Lower lobe of right lung (tissue), 2 donors: ENCODE data around the gene SCGB1D4. TPM values are rescaled to one million over a fixed set of nuclear protein-coding genes. Genes with fewer than 3 reads are reported as not detected.

ENCODE experiments used
- ATAC-seq, 2 donors: fragments of 200-7000 bp; cut with Tn5 transposase; one replicate each; pipeline ENCODE4 v1.9.1; 2020 to 2022; ENCODE audit warnings: mild to moderate bottlenecking in 2 of 2, moderate library complexity in 2 of 2
- DNase-seq: peaks from one replicate; pipeline ENCODE4 v3.0.0-alpha.2; 2020
- H3K27ac ChIP-seq: fragments of 200-600 bp; one replicate; pipeline ENCODE4 v1.8.0; 2022
- H3K27me3 ChIP-seq: fragments of 200-600 bp; one replicate; pipeline ENCODE4 v1.8.0; 2022; ENCODE audit warnings: low read depth
- H3K36me3 ChIP-seq: fragments of 200-600 bp; one replicate; pipeline ENCODE4 v1.8.0; 2022; ENCODE audit warnings: mild to moderate bottlenecking
- H3K4me1 ChIP-seq: fragments of 200-600 bp; one replicate; pipeline ENCODE4 v1.8.0; 2022
- H3K4me3 ChIP-seq: fragments of 200-600 bp; one replicate; pipeline ENCODE4 v1.8.0; 2022; ENCODE audit warnings: mild to moderate bottlenecking
- H3K9me3 ChIP-seq: fragments of 200-600 bp; one replicate; pipeline ENCODE4 v1.8.0; 2022
- CTCF ChIP-seq: fragments of 200-600 bp; IDR thresholded peaks from one replicate; pipeline ENCODE4 v1.8.0; 2022; ENCODE audit warnings: antibody characterized with exemption, mild to moderate bottlenecking
- intact Hi-C: fragments of 100-400 bp; cut with DNase I; formaldehyde crosslinking; loops from one replicate; pipeline ENCODE4 v1.11.0; 2022
- total RNA-seq: library from RNA; stranded (reverse); fragmentation: NEBNext Ultra II Directional; extraction: Animal tissue kit (Norgen Biotek cat#: 25700); gene quantifications from one replicate; pipeline ENCODE4 v1.2.1, GENCODE V29; 2021
- donor health status: DM: no; HTN: yes; CAD: no; lungs with severe emphysema.

The SCGB1D4 gene
- total RNA-seq, 1 donor from 2014 or later, result not detected

GRCh38 chr11:62260261-62260953 is 38.5 kb downstream of the SCGB1D4 start:
- DNase-seq (no peak), ATAC-seq (no peak)
- Histone ChIP-seq H3K4me3 (no peak overlapping the region), H3K27me3 (peaks cover 11% of the 10 kb centered on the region), H3K36me3 (no peaks in the 10 kb centered on the region), H3K4me1 (no peaks in the 10 kb centered on the region), H3K27ac (no peak overlapping the region), H3K9me3 (no peaks in the 10 kb centered on the region)
- no peak for TF ChIP-seq CTCF
- intact Hi-C loops, result no loop called here

- intact Hi-C loops, result no loop called here
- Histone ChIP-seq H3K36me3 (no peaks in the 10 kb centered on the region), H3K4me1 (no peaks in the 10 kb centered on the region), H3K4me3 (no peak overlapping the region), H3K27me3 (peaks cover 7% of the 10 kb centered on the region), H3K27ac (no peak overlapping the region), H3K9me3 (peaks cover 25% of the 10 kb centered on the region)
- ATAC-seq (no peak), DNase-seq (no peak)
- TF ChIP-seq CTCF, result no peak
These were observed 42.6 kb downstream of the SCGB1D4 start for GRCh38 chr11:62256281-62256680.

GRCh38 chr11:62253999-62254542 is 44.8 kb downstream of the SCGB1D4 start:
- H3K4me3 ChIP-seq, result no peak overlapping the region
- TF ChIP-seq CTCF, result no peak

GRCh38 chr11:62251698-62252097 is 47.2 kb downstream of the SCGB1D4 start:
- H3K36me3 ChIP-seq, result no peaks in the 10 kb centered on the region
- ATAC-seq (no peak), DNase-seq (no peak)
- H3K4me3 ChIP-seq, result no peak overlapping the region
- H3K9me3 ChIP-seq, result peaks cover 34% of the 10 kb centered on the region
- no peaks in the 10 kb centered on the region for H3K27me3 ChIP-seq
- H3K27ac ChIP-seq, result no peak overlapping the region
- no peak for TF ChIP-seq CTCF
- intact Hi-C loops, result no loop called here
- no peaks in the 10 kb centered on the region for H3K4me1 ChIP-seq

More at GRCh38 chr11:62253999-62254542, 44.8 kb downstream of the SCGB1D4 start:
- Histone ChIP-seq H3K9me3 (peaks cover 34% of the 10 kb centered on the region), H3K4me1 (no peaks in the 10 kb centered on the region), H3K27ac (no peak overlapping the region), H3K27me3 (peaks cover 7% of the 10 kb centered on the region), H3K36me3 (no peaks in the 10 kb centered on the region)
- ATAC-seq, result no peak
- no peak for DNase-seq
- intact Hi-C loops, result no loop called here

Other genes with a start within 250 kb of the SCGB1D4 start
- gene INCENP, start 175.1 kb downstream of the SCGB1D4 start, total RNA-seq, result 21.6 TPM
- gene SCGB1D1, start 108.9 kb downstream of the SCGB1D4 start, total RNA-seq, result not detected
- gene SCGB2A1, start 90.4 kb downstream of the SCGB1D4 start, total RNA-seq, result 2.5 TPM
- not detected for gene SCGB1D2, start 56.8 kb downstream of the SCGB1D4 start, total RNA-seq
- gene SCGB2A2, start 28.9 kb downstream of the SCGB1D4 start, total RNA-seq, result not detected
- 39.7 TPM for gene ASRGL1, start 38.4 kb upstream of the SCGB1D4 start, total RNA-seq
- 3,364 TPM for gene SCGB1A1, start 120.0 kb upstream of the SCGB1D4 start, total RNA-seq
- 809 TPM for gene AHNAK, start 247.7 kb upstream of the SCGB1D4 start, total RNA-seq